ENCODE results near the gene SPP1.
"Not testable (repeated sequence)": the region's sequence is repeated elsewhere in the genome, so short reads cannot be mapped to it uniquely, and the experiment has no call there.

Gene SPP1

DNA sequence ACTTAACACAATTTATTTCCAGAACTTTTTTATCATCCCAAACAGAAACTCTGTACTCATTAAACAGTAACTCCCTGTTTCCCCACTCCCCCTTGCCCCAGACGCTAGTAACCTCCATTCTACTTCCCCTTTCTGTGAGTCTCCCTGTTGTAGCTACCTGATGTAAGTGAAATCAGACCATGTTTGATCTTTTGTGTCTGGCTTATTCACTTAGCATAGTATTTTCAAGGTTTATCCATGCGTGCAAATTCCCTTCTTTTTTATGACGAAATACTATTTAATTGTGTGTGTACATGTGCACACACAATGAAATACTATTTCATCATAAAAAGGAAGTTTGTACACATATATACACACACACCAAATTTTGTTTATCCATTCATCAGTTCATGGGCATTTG, 37.1 kb downstream of the SPP1 start:
- TF ChIP-seq, protein P1, sequence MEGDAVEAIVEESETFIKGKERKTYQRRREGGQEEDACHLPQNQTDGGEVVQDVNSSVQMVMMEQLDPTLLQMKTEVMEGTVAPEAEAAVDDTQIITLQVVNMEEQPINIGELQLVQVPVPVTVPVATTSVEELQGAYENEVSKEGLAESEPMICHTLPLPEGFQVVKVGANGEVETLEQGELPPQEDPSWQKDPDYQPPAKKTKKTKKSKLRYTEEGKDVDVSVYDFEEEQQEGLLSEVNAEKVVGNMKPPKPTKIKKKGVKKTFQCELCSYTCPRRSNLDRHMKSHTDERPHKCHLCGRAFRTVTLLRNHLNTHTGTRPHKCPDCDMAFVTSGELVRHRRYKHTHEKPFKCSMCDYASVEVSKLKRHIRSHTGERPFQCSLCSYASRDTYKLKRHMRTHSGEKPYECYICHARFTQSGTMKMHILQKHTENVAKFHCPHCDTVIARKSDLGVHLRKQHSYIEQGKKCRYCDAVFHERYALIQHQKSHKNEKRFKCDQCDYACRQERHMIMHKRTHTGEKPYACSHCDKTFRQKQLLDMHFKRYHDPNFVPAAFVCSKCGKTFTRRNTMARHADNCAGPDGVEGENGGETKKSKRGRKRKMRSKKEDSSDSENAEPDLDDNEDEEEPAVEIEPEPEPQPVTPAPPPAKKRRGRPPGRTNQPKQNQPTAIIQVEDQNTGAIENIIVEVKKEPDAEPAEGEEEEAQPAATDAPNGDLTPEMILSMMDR (IDR thresholded peaks at IDR 0.05; ENCODE audit: insufficient read depth, missing control alignments), result no peak
- no peak for FAIRE-seq
- no peak for DNase-seq (ENCODE audit: insufficient read length, low spot score)

DNA sequence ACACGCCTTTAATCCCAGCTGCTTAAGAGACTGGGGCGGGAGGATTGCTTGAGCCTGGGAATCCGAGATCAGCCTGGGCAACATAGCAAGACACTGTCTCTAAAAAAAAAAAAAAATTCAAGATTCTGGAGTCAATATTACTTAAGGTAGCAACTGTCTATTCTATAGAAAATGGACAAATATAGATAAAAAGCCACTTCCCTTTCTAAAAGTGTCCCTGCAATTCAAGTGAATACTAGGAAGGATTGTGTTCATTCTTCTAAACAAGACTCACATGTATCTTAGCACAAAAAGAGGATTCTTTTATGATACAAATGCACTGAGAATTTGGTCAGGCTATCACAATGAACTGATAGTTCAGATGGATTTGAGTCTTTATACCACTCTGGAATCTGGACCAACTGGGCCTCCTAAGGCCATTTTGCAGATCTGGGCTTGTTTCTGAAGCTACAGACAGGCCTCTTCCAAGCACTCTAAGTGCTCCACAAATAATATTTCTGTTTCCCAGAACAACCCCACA, 38.9 kb downstream of the SPP1 start:
- DNase-seq (ENCODE audit: insufficient read length, low spot score) (no peak), FAIRE-seq (no peak)
- TF ChIP-seq, protein P1 (IDR thresholded peaks at IDR 0.05; ENCODE audit: insufficient read depth, missing control alignments), result no peak

DNA sequence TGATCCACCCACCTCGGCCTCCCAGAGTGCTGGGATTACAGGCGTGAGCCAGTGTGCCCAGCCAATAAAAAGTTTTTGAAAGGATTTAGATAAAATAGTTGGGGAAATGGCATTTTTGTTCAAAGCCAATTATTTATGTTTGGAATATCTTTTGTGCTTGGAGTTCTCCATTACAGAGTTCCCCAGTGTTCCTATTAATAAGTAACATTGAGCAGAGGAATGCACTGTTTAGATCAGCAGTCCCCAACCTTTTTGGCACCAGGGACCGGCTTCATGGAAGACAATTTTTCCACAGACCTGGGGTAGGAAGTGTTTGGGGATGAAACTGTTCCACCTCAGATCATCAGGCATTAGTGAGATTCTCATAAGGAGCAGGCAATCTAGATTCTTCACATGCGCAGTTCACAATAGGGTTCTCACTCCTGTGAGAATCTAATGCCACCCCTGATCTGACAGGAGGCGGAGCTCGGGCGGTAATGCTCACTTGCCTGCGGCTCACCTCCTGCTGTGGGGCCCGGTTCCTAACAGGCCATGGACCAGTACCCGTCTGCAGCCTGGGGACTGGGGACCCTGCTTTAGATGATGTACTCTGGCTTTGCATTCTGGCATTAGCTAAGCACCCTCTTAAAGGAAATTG, 40.3 kb downstream of the SPP1 start:
- DNase-seq (ENCODE audit: insufficient read length, low spot score) (no peak), FAIRE-seq (no peak)
- TF ChIP-seq, protein P1 (IDR thresholded peaks at IDR 0.05; ENCODE audit: insufficient read depth, missing control alignments), result no peak

DNA sequence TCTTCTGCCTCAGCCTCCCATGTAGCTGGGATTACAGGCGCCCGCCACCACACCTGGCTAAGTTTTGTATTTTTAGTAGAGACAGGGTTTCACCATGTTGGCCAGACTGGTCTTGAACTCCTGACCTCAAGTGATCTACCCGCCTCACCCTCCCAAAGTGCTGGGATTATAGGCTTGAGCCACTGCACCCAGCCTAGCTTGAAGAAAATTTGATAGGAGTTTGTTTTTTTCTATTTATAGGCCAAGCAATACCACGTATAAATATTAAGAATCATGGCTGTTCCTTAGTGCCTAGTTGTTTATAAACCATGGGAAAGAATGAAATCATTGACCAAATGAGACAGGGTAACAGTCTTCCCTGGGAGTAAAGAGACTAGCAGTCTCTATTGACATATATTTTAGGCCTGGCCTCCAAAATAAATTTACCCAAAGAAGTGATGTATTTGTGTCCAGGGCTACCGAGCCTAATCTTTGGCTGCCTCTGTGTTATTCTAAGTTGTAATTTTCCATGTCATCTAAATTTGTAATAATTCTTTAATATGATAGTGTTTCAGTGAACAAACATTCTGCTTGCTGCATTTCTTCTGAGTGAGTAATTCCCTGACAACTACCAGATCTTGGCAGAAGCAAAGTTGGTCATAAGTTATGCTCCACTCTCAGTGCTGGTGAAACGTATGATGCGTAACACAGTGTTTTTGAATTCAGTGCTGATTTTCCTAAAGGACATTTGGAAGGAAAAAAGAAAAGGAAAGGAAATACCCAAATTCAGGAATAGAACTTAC, 42.2 kb downstream of the SPP1 start:
- no peak for DNase-seq (ENCODE audit: insufficient read length, low spot score)
- FAIRE-seq, result no peak
- TF ChIP-seq, protein P1 (IDR thresholded peaks at IDR 0.05; ENCODE audit: insufficient read depth, missing control alignments), result no peak

DNA sequence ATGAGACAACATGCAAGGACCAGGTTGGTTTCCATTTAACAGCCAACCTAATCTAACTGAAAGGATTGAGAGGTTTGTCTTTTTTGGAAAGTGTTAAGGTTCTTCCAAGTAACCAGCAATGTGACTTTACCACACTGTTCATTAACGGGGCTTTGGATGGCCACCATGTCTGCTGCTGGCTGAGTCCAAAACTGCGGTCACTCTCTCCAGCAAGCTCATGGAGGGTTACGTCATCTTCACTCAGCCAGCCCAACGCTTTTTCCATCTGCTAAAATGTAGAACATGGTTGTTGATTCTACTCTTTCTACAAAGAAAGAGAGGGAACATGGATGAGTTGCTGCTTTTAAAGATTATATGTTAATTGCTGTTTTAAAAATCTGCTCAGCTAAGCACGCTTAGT, 43.0 kb downstream of the SPP1 start:
- TF ChIP-seq, protein P1 (IDR thresholded peaks at IDR 0.05; ENCODE audit: insufficient read depth, missing control alignments), result no peak
- DNase-seq (ENCODE audit: insufficient read length, low spot score), result no peak
- no peak for FAIRE-seq

DNA sequence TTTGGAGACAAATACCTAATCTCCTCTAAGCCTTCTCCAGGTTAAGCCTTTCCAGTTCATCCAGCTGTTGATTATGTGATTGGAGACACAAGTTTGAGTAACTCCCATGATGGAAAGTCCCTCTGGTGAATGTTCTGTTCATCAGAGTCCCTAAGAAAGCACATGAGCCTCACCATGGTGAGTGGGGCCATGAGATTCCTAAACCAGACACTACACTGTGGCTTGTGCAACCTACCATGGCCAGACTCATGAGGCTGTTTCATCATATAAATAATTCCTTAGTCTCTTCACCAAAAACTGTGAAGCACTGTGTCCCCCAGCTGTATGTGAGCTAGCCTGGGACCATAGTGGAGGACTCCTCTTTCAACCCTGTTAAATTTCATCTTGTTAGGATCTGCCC, 46.3 kb downstream of the SPP1 start:
- TF ChIP-seq, protein P1 (IDR thresholded peaks at IDR 0.05; ENCODE audit: insufficient read depth, missing control alignments), result no peak
- FAIRE-seq (no peak), DNase-seq (ENCODE audit: insufficient read length, low spot score) (no peak)

DNA sequence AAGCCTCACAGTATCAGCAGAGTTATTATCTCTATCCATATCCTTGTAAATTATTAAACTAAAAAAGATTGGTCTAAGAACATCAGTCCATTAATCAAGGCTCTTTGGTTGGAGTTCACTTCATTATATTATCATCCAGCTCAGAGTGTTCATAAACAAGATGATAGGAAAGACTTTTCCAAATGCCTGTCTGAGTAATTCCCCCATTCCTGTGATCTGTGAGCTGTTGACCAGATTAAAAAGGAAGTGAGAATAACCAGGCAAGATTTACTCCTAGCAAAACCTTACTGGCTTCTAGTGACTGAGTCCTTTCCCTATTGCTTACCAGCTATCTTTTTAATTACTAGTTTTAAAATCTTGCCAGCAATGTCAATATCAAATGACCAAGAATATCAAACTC, 46.8 kb downstream of the SPP1 start:
- TF ChIP-seq, protein P1 (IDR thresholded peaks at IDR 0.05; ENCODE audit: insufficient read depth, missing control alignments), result no peak
- FAIRE-seq, result no peak
- no peak for DNase-seq (ENCODE audit: insufficient read length, low spot score)

DNA sequence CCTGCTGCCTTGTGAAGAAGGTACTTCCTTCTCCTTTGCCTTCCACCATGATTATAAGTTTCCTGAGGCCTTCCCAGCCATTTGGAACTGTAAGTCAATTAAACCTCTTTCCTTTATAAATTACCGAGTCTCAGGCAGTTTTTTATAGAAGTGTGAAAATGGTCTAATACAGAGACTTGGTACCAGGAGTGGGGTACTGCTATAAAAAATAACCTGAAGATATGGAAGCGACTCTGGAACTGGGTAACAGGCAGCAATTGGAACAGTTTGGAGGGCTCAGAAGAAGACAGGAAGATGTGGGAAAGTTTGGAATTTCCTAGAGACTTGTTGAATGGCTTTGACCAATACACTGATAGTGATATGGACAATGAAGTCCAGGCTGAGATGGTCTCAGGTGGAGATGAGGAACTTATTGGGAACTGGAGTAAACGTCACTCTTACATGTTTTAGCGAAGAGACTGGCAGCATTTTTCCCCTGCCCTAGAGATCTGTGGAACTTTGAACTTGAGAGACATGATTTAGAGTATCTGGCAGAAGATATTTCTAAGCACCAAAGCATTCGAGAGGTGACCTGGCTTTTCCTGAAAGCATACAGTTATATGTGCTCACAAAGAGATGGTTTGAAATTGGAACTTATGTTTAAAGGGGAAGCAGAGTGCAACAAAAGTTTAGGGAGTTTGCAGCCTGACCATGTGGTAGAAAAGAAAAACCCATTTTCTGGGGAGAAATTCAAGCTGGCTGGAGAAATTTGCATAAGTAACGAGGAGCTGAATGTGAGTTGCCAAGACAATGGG, 50.6 kb downstream of the SPP1 start:
- not testable (repeated sequence) for FAIRE-seq

More for the DNA sequence above, 50.6 kb downstream of the SPP1 start:
- not testable (repeated sequence) for DNase-seq (ENCODE audit: insufficient read length, low spot score)

Data from D721Med (cell line).